Mesenchymal stem cell (in vitro differentiated cells and primary cell): ENCODE results near the gene SYNPR.

Source experiments
- DNase-seq: peaks from one replicate; pipeline ENCODE4 v3.0.0-alpha.2; 2013
- H2AFZ ChIP-seq: one replicate; pipeline ENCODE4 v1.6.1; 2013; ENCODE audit warnings: low read depth, mild to moderate bottlenecking, control low read depth, inconsistent platforms, low read length, moderate library complexity
- H2AK5ac ChIP-seq: 2 replicates; pipeline ENCODE4 v1.6.1; 2013; ENCODE audit warnings: low read length, moderate library complexity, mild to moderate bottlenecking, inconsistent platforms; ENCODE audit not compliant: severe bottlenecking
- H2BK120ac ChIP-seq: one replicate; pipeline ENCODE4 v1.6.1; 2013; ENCODE audit warnings: low read depth, mild to moderate bottlenecking, inconsistent platforms, low read length, moderate library complexity
- H2BK12ac ChIP-seq, 2 experiments: one replicate each; pipeline ENCODE4 v1.6.1; 2013; ENCODE audit warnings: inconsistent platforms in 2 of 2, low read length in 2 of 2, mild to moderate bottlenecking in 2 of 2, moderate library complexity in 2 of 2, control low read depth in 1 of 2
- H2BK15ac ChIP-seq: one replicate; pipeline ENCODE4 v1.6.1; 2013; ENCODE audit warnings: mild to moderate bottlenecking, low read depth, inconsistent platforms; ENCODE audit not compliant: poor library complexity, severe bottlenecking
- H2BK5ac ChIP-seq: 2 replicates; pipeline ENCODE4 v1.6.1; 2013; ENCODE audit warnings: low read depth, mild to moderate bottlenecking, low read length, control low read depth, inconsistent platforms; ENCODE audit not compliant: poor library complexity, severe bottlenecking
- H3K14ac ChIP-seq, 2 experiments: one replicate each; pipeline ENCODE4 v1.6.1; 2013; ENCODE audit warnings: inconsistent platforms in 2 of 2, low read length in 2 of 2, control low read depth in 1 of 2, mild to moderate bottlenecking in 1 of 2, moderate library complexity in 1 of 2
- H3K18ac ChIP-seq, 2 experiments: one replicate each; pipeline ENCODE4 v1.6.1; 2013; ENCODE audit warnings: inconsistent platforms in 2 of 2, low read length in 2 of 2, control low read depth in 1 of 2, low read depth in 1 of 2, mild to moderate bottlenecking in 1 of 2
- H3K23ac ChIP-seq, 2 experiments: one replicate each; pipeline ENCODE4 v1.6.1; 2013; ENCODE audit warnings: inconsistent platforms in 2 of 2, low read length in 2 of 2, mild to moderate bottlenecking in 2 of 2, moderate library complexity in 2 of 2, control low read depth in 1 of 2
- H3K27ac ChIP-seq: 2 replicates; pipeline ENCODE4 v1.5.1; 2013; ENCODE audit warnings: mild to moderate bottlenecking, moderate library complexity, low read length, control low read depth, inconsistent platforms; ENCODE audit not compliant: poor library complexity, severe bottlenecking
- H3K27me3 ChIP-seq, 2 experiments: 2 replicates each; pipeline versions ENCODE4 v1.6.1 to v1.7.0; 2013; ENCODE audit warnings: low read length in 2 of 2, mild to moderate bottlenecking in 2 of 2, moderate library complexity in 2 of 2, control low read depth in 1 of 2, inconsistent platforms in 1 of 2; ENCODE audit not compliant: control insufficient read depth in 1 of 2, insufficient read depth in 1 of 2
- H3K36me3 ChIP-seq, 2 experiments: 2 replicates each; pipeline versions ENCODE4 v1.6.1 to v1.7.0; 2013; ENCODE audit warnings: low read length in 2 of 2, control low read depth in 1 of 2, inconsistent platforms in 1 of 2, low read depth in 1 of 2, mild to moderate bottlenecking in 1 of 2; ENCODE audit not compliant: insufficient read depth in 2 of 2, control insufficient read depth in 1 of 2
- H3K4ac ChIP-seq, 2 experiments: one replicate each; pipeline ENCODE4 v1.6.1; 2013; ENCODE audit warnings: inconsistent platforms in 2 of 2, low read length in 2 of 2, mild to moderate bottlenecking in 2 of 2, moderate library complexity in 2 of 2, control low read depth in 1 of 2, low read depth in 1 of 2
- H3K4me1 ChIP-seq: 2 replicates; pipeline ENCODE4 v1.6.1; 2013; ENCODE audit warnings: low read depth, low read length, control low read depth; ENCODE audit not compliant: control insufficient read depth, insufficient read depth
- H3K4me2 ChIP-seq: 2 replicates; pipeline ENCODE4 v1.6.1; 2013; ENCODE audit warnings: low read length, mild to moderate bottlenecking, inconsistent platforms; ENCODE audit not compliant: poor library complexity, severe bottlenecking
- H3K4me3 ChIP-seq, 2 experiments: 2 replicates each; pipeline versions ENCODE4 v1.5.1 to v1.7.0; 2013; ENCODE audit warnings: low read length in 2 of 2, mild to moderate bottlenecking in 2 of 2, control low read depth in 1 of 2, low read depth in 1 of 2; ENCODE audit not compliant: insufficient read depth in 1 of 2
- H3K79me1 ChIP-seq: replicated peaks from 2 replicates; pipeline ENCODE4 v1.6.1; 2013; ENCODE audit warnings: mild to moderate bottlenecking, control low read depth, low read length, inconsistent platforms; ENCODE audit not compliant: poor library complexity, severe bottlenecking
- H3K9ac ChIP-seq: 2 replicates; pipeline ENCODE4 v1.7.0; 2013; ENCODE audit warnings: mild to moderate bottlenecking, low read length, moderate library complexity
- H3K9me3 ChIP-seq: 2 replicates; pipeline ENCODE4 v1.7.0; 2013; ENCODE audit warnings: mild to moderate bottlenecking, low read length; ENCODE audit not compliant: control insufficient read depth
- H4K8ac ChIP-seq: one replicate; pipeline ENCODE4 v1.6.1; 2013; ENCODE audit warnings: inconsistent platforms, mild to moderate bottlenecking, low read length, moderate library complexity
- H4K91ac ChIP-seq: one replicate; pipeline ENCODE4 v1.6.1; 2013; ENCODE audit warnings: mild to moderate bottlenecking, low read length, inconsistent platforms
- WGBS: methylation state at CpG from one replicate; pipeline ENCODE4 v1.1.7; 2013; ENCODE audit warnings: mixed read lengths; 5-methylcytosine and 5-hydroxymethylcytosine counted together

The SYNPR gene

GRCh38 chr3:63309768-63310167 is 31.7 kb downstream of the SYNPR start:
- no peak for DNase-seq
- peaks cover 10% of the 10 kb centered on the region for H3K9me3 ChIP-seq
- H2AK5ac ChIP-seq = no peak overlapping the region
- H3K79me1 ChIP-seq = no peaks in the 10 kb centered on the region
- H3K36me3 ChIP-seq = no peaks in the 10 kb centered on the region
- no peak overlapping the region for H3K18ac ChIP-seq
- no peak overlapping the region for H3K27ac ChIP-seq
- no peak overlapping the region for H3K4me2 ChIP-seq
- H4K91ac ChIP-seq = no peak overlapping the region
- no peak overlapping the region for H4K8ac ChIP-seq
- H2BK15ac ChIP-seq = no peak overlapping the region
- no peak overlapping the region for H3K9ac ChIP-seq
- H2BK120ac ChIP-seq = no peak overlapping the region
- WGBS = 44% methylated on average over 1 of the region's 2 CpGs
- no peak overlapping the region for H2BK5ac ChIP-seq
- H3K4ac ChIP-seq = no peak overlapping the region
- H2AFZ ChIP-seq = no peak overlapping the region
- H3K23ac ChIP-seq = no peak overlapping the region
- H3K27me3 ChIP-seq = peaks cover 0 to 11% of the 10 kb centered on the region in 2 experiments
- H3K4me3 ChIP-seq = no peak overlapping the region
- H3K4me1 ChIP-seq = no peaks in the 10 kb centered on the region
- no peak overlapping the region for H2BK12ac ChIP-seq
- no peak overlapping the region for H3K14ac ChIP-seq

GRCh38 chr3:63323766-63324165 is 45.7 kb downstream of the SYNPR start:
- no peak overlapping the region for H2AFZ ChIP-seq

GRCh38 chr3:63324621-63325020 is 46.5 kb downstream of the SYNPR start:
- Histone ChIP-seq H3K18ac (no peak overlapping the region), H3K36me3 (no peaks in the 10 kb centered on the region), H3K4me2 (no peak overlapping the region), H3K9ac (no peak overlapping the region), H4K91ac (no peak overlapping the region), H3K27ac (no peak overlapping the region), H2AFZ (no peak overlapping the region), H3K4ac (no peak overlapping the region), H3K4me1 (no peaks in the 10 kb centered on the region), H3K27me3 (no peaks in the 10 kb centered on the region), H3K79me1 (no peaks in the 10 kb centered on the region), H2BK5ac (no peak overlapping the region), H3K9me3 (no peaks in the 10 kb centered on the region), H2BK15ac (no peak overlapping the region), H2BK120ac (no peak overlapping the region), H3K23ac (no peak overlapping the region), H3K4me3 (no peak overlapping the region), H4K8ac (no peak overlapping the region), H2AK5ac (no peak overlapping the region), H2BK12ac (no peak overlapping the region), H3K14ac (no peak overlapping the region)
- 50% methylated on average over 1 of the region's 2 CpGs for WGBS
- DNase-seq = no peak

More at GRCh38 chr3:63323766-63324165, 45.7 kb downstream of the SYNPR start:
- H4K8ac ChIP-seq = no peak overlapping the region
- H3K4me1 ChIP-seq = no peaks in the 10 kb centered on the region
- H3K9me3 ChIP-seq = no peaks in the 10 kb centered on the region
- no peak overlapping the region for H2AK5ac ChIP-seq
- no peak for DNase-seq
- no peak overlapping the region for H3K9ac ChIP-seq
- no peaks in the 10 kb centered on the region for H3K79me1 ChIP-seq
- H4K91ac ChIP-seq = no peak overlapping the region
- no peak overlapping the region for H3K4ac ChIP-seq
- H3K14ac ChIP-seq = no peak overlapping the region
- no peak overlapping the region for H3K18ac ChIP-seq
- no peaks in the 10 kb centered on the region for H3K36me3 ChIP-seq
- H3K4me2 ChIP-seq = no peak overlapping the region
- H3K4me3 ChIP-seq = no peak overlapping the region
- no peak overlapping the region for H2BK15ac ChIP-seq
- H3K23ac ChIP-seq = no peak overlapping the region
- no peak overlapping the region for H3K27ac ChIP-seq
- H3K27me3 ChIP-seq = no peaks in the 10 kb centered on the region
- no peak overlapping the region for H2BK12ac ChIP-seq
- H2BK5ac ChIP-seq = no peak overlapping the region
- H2BK120ac ChIP-seq = no peak overlapping the region

- Histone ChIP-seq H3K9me3 (no peaks in the 10 kb centered on the region), H2AFZ (no peak overlapping the region), H2BK12ac (no peak overlapping the region), H2AK5ac (no peak overlapping the region), H3K14ac (no peak overlapping the region), H2BK5ac (no peak overlapping the region), H3K4me3 (no peak overlapping the region), H3K79me1 (no peaks in the 10 kb centered on the region), H3K18ac (no peak overlapping the region), H3K27me3 (no peaks in the 10 kb centered on the region), H2BK120ac (no peak overlapping the region), H3K4me1 (no peaks in the 10 kb centered on the region), H3K27ac (no peak overlapping the region), H3K23ac (no peak overlapping the region), H3K4ac (no peak overlapping the region), H4K91ac (no peak overlapping the region), H3K4me2 (no peak overlapping the region), H3K36me3 (no peaks in the 10 kb centered on the region), H3K9ac (no peak overlapping the region), H2BK15ac (no peak overlapping the region), H4K8ac (no peak overlapping the region)
- DNase-seq = no peak
- 50% methylated on average over 2 of the region's 2 CpGs for WGBS
Observed at GRCh38 chr3:63325386-63325785, 47.3 kb downstream of the SYNPR start.
